ENCODE measurements around the gene POU4F3. TPM values are rescaled to one million over a fixed set of nuclear protein-coding genes. Genes with fewer than 3 reads are reported as not detected.

POU4F3 gene
- total and polyA plus RNA-seq, 4 donors, result 0.05 to 0.09 TPM; not detected in 2

DNA sequence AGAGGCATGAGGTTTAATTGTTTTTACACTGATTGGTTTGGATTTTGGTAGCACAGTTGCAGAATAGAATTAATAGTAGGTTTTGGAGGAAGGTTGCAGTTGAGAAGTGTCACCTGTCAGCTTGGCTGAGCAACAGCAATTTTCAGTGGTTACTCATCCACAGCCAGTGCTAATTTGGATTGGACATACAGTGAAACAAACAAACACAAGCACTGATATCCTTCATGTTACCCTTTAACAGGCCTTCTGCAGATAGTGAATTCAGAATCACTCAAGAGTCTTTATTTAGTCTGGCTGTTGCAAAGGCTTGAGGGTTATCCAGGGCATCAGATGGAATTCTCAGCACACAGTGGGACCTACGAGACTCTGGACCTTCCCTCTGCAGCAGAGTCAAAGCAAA, 31.8 kb upstream of the POU4F3 start:
- no peaks in the 10 kb centered on the region for H3K9me3 ChIP-seq (ENCODE audit: control insufficient read depth in 4 of 4, insufficient read depth in 3 of 4, low read length in 3 of 4)
- H3K4me1 ChIP-seq (ENCODE audit: control insufficient read depth in 5 of 5, insufficient read depth in 5 of 5, low read length in 5 of 5), result no peaks in the 10 kb centered on the region
- H3K27me3 ChIP-seq (ENCODE audit: control insufficient read depth in 3 of 3, insufficient read depth in 3 of 3, low read length in 2 of 3), result peaks cover 0 to 2% (median 0%) of the 10 kb centered on the region in 3 donors
- no peak overlapping the region for H3K27ac ChIP-seq (ENCODE audit: low read depth in 1 of 2, low read length in 1 of 2)
- H3K36me3 ChIP-seq (ENCODE audit: control insufficient read depth in 4 of 4, insufficient read depth in 4 of 4, low read length in 4 of 4), result no peaks in the 10 kb centered on the region
- H3K4me3 ChIP-seq, result no peak overlapping the region
- no peak overlapping the region for H3K9ac ChIP-seq (ENCODE audit: insufficient read depth in 1 of 2, low read length in 2 of 2)
- WGBS, 2 donors, result 41 to 61% methylated on average over 1 of the region's 1 CpG
- ATAC-seq (ENCODE audit: insufficient read depth, low FRiP score) (no peak), DNase-seq (no peak)
- TF ChIP-seq, protein P1, sequence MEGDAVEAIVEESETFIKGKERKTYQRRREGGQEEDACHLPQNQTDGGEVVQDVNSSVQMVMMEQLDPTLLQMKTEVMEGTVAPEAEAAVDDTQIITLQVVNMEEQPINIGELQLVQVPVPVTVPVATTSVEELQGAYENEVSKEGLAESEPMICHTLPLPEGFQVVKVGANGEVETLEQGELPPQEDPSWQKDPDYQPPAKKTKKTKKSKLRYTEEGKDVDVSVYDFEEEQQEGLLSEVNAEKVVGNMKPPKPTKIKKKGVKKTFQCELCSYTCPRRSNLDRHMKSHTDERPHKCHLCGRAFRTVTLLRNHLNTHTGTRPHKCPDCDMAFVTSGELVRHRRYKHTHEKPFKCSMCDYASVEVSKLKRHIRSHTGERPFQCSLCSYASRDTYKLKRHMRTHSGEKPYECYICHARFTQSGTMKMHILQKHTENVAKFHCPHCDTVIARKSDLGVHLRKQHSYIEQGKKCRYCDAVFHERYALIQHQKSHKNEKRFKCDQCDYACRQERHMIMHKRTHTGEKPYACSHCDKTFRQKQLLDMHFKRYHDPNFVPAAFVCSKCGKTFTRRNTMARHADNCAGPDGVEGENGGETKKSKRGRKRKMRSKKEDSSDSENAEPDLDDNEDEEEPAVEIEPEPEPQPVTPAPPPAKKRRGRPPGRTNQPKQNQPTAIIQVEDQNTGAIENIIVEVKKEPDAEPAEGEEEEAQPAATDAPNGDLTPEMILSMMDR (IDR thresholded peaks at IDR 0.05; ENCODE audit: control extremely low read depth, extremely low read depth), result no peak

DNA sequence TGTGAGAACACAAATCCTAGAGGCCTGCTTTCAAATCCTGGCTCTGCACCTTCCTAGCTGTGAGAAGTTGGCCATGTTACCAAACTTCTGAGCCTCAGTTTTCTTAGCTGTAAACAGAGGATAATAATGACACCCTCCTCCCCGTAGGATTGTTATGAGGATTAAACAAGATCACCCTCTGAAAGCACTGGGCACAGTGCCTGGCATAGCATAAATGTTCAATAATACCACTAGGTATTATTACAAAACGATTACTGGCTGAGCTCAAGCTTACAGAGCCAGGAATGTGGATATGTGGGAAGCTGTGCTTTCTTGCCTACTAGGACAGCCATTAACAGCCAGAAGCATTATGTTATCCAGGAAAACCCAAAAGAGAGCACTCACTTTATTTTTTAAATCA, 30.8 kb upstream of the POU4F3 start:
- no peak overlapping the region for H3K4me3 ChIP-seq
- no peak for DNase-seq
- ATAC-seq (ENCODE audit: insufficient read depth, low FRiP score), result no peak

DNA sequence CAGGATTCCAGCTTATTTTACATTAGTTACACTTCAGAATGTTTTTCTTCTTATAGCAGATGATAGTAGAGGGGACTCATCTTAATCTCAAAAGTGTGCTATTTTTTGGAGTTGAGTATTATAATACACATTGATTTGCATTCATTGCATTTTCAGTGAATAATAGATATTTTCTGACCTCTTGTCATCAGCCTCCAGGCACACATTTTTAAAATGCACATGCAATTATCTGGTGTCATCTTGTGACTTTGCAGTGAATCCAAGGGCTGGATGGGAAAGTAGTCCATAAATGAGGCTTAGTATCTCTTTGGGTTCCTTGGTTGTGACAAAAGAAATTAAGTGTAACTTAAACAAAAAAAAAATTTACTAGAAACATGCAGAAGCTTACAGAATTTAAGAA, 28.1 kb upstream of the POU4F3 start:
- Histone ChIP-seq H3K27me3 (ENCODE audit: control insufficient read depth in 3 of 3, insufficient read depth in 3 of 3, low read length in 2 of 3) (peaks cover 0 to 2% (median 0%) of the 10 kb centered on the region in 3 donors), H3K9me3 (ENCODE audit: control insufficient read depth in 4 of 4, insufficient read depth in 3 of 4, low read length in 3 of 4) (no peaks in the 10 kb centered on the region), H3K27ac (ENCODE audit: low read depth in 1 of 2, low read length in 1 of 2) (no peak overlapping the region), H3K36me3 (ENCODE audit: control insufficient read depth in 4 of 4, insufficient read depth in 4 of 4, low read length in 4 of 4) (no peaks in the 10 kb centered on the region), H3K4me1 (ENCODE audit: control insufficient read depth in 5 of 5, insufficient read depth in 5 of 5, low read length in 5 of 5) (no peaks in the 10 kb centered on the region), H3K9ac (ENCODE audit: insufficient read depth in 1 of 2, low read length in 2 of 2) (no peak overlapping the region), H3K4me3 (no peak overlapping the region)
- ATAC-seq (ENCODE audit: insufficient read depth, low FRiP score) (no peak), DNase-seq (no peak)
- TF ChIP-seq, protein P1 (IDR thresholded peaks at IDR 0.05; ENCODE audit: control extremely low read depth, extremely low read depth), result no peak

More for the DNA sequence above, 30.8 kb upstream of the POU4F3 start:
- 74 to 78% methylated on average over 2 of the region's 2 CpGs for WGBS, 2 donors
- no peaks in the 10 kb centered on the region for H3K9me3 ChIP-seq (ENCODE audit: control insufficient read depth in 4 of 4, insufficient read depth in 3 of 4, low read length in 3 of 4)
- peaks cover 0 to 2% (median 0%) of the 10 kb centered on the region in 3 donors for H3K27me3 ChIP-seq (ENCODE audit: control insufficient read depth in 3 of 3, insufficient read depth in 3 of 3, low read length in 2 of 3)
- TF ChIP-seq, protein P1 (IDR thresholded peaks at IDR 0.05; ENCODE audit: control extremely low read depth, extremely low read depth), result no peak
- H3K9ac ChIP-seq (ENCODE audit: insufficient read depth in 1 of 2, low read length in 2 of 2), result no peak overlapping the region
- H3K27ac ChIP-seq (ENCODE audit: low read depth in 1 of 2, low read length in 1 of 2), result no peak overlapping the region
- no peaks in the 10 kb centered on the region for H3K36me3 ChIP-seq (ENCODE audit: control insufficient read depth in 4 of 4, insufficient read depth in 4 of 4, low read length in 4 of 4)
- H3K4me1 ChIP-seq (ENCODE audit: control insufficient read depth in 5 of 5, insufficient read depth in 5 of 5, low read length in 5 of 5), result no peaks in the 10 kb centered on the region

DNA sequence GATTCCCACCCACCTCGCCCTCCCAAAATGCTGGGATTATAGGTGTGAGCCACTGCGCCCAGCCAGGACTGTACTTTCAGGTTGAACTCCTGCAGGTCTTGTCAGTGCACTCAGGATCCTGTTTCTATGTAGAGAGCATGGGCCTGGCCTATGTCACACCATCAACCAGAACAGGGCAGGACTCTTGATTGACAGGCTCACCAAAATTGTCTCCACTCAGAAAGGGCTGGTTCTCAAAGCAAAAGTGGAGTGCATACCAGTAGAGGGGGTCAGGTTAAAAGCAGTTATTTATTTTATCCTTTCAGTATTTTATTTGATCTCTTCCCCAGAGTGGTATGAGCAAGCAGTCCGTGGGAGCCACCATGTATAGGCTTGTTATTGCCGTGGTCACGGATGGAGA, 27.4 kb upstream of the POU4F3 start:
- H3K4me1 ChIP-seq (ENCODE audit: control insufficient read depth in 5 of 5, insufficient read depth in 5 of 5, low read length in 5 of 5), result no peaks in the 10 kb centered on the region
- no peak overlapping the region for H3K27ac ChIP-seq (ENCODE audit: low read depth in 1 of 2, low read length in 1 of 2)
- H3K4me3 ChIP-seq, result no peak overlapping the region
- H3K27me3 ChIP-seq (ENCODE audit: control insufficient read depth in 3 of 3, insufficient read depth in 3 of 3, low read length in 2 of 3), result peaks cover 0 to 2% (median 0%) of the 10 kb centered on the region in 3 donors
- no peaks in the 10 kb centered on the region for H3K36me3 ChIP-seq (ENCODE audit: control insufficient read depth in 4 of 4, insufficient read depth in 4 of 4, low read length in 4 of 4)
- TF ChIP-seq, protein P1 (IDR thresholded peaks at IDR 0.05; ENCODE audit: control extremely low read depth, extremely low read depth), result no peak
- ATAC-seq (ENCODE audit: insufficient read depth, low FRiP score) (no peak), DNase-seq (no peak)
- no peaks in the 10 kb centered on the region for H3K9me3 ChIP-seq (ENCODE audit: control insufficient read depth in 4 of 4, insufficient read depth in 3 of 4, low read length in 3 of 4)
- H3K9ac ChIP-seq (ENCODE audit: insufficient read depth in 1 of 2, low read length in 2 of 2), result no peak overlapping the region
- WGBS, 2 donors, result 90 to 93% methylated on average over 5 of the region's 5 CpGs
